Inflammatory macrophage treated with lipopolysaccharide for 4 hours (primary cell): ENCODE data around the gene C20orf141.
"Not testable (repeated sequence)": the region's sequence is repeated elsewhere in the genome, so short reads cannot be mapped to it uniquely, and the experiment has no call there.

Experiments used
- DNase-seq: peaks from one replicate; pipeline ENCODE4 v3.0.0-alpha.2; 2020

Gene C20orf141

GRCh38 chr20:2799688-2800520, 14.9 kb upstream of the C20orf141 start:
- no peak for DNase-seq

GRCh38 chr20:2800521-2801285, 14.1 kb upstream of the C20orf141 start, which contains the start of gene CPXM1:
CPXM1 (minus strand) TSS chr20:2800627; CDS start chr20:2800572, 55 bp downstream.
- DNase-seq, result peak; percentile 87

- no peak for DNase-seq
These were observed 13.5 kb upstream of the C20orf141 start for GRCh38 chr20:2801286-2801728.

GRCh38 chr20:2804041-2804828, 10.6 kb upstream of the C20orf141 start:
- DNase-seq, result no peak

- DNase-seq, result peak; percentile 13
These were observed 9.7 kb upstream of the C20orf141 start for GRCh38 chr20:2804852-2805688.

- DNase-seq, result no peak
These were observed 9.0 kb upstream of the C20orf141 start for GRCh38 chr20:2805689-2806350.

- no peak for DNase-seq
These were observed 8.5 kb upstream of the C20orf141 start for GRCh38 chr20:2806351-2806701.

- DNase-seq, result no peak
These were observed 7.8 kb upstream of the C20orf141 start for GRCh38 chr20:2807019-2807418.

- not testable (repeated sequence) for DNase-seq
These were observed 6.9 kb upstream of the C20orf141 start for GRCh38 chr20:2807929-2808328.

GRCh38 chr20:2809690-2810089, 5.1 kb upstream of the C20orf141 start:
- no peak for DNase-seq

GRCh38 chr20:2812189-2812588, 2.6 kb upstream of the C20orf141 start:
- DNase-seq, result no peak

GRCh38 chr20:2814076-2814475, 711 bp upstream of the C20orf141 start:
- no peak for DNase-seq

GRCh38 chr20:2815242-2815900, 584 bp downstream of the C20orf141 start:
- no peak for DNase-seq

- no peak for DNase-seq
These were observed 1.3 kb downstream of the C20orf141 start, which contains the start of gene TMEM239 for GRCh38 chr20:2816030-2816582. TMEM239 (plus strand) TSS chr20:2816364; CDS start chr20:2816555, 191 bp downstream.

GRCh38 chr20:2816583-2817340, 2.0 kb downstream of the C20orf141 start:
- no peak for DNase-seq

GRCh38 chr20:2817341-2817726, 2.5 kb downstream of the C20orf141 start:
- no peak for DNase-seq

GRCh38 chr20:2817891-2818595, 3.3 kb downstream of the C20orf141 start:
- DNase-seq, result no peak

GRCh38 chr20:2820084-2820895, 5.5 kb downstream of the C20orf141 start:
- DNase-seq, result no peak
